PC-9 (cell line): ENCODE measurements around the gene SH3TC1. TPM values are rescaled to one million over a fixed set of nuclear protein-coding genes. Genes with fewer than 3 reads are reported as not detected.

ENCODE experiments used
- BruUV-seq: library from RNA; stranded (reverse); fragments of 400-500 nt; replicated peaks from 2 replicates; lab custom pipeline; 2021; lab: Mats Ljungman, UMichigan
- CTCF ChIA-PET: fragments of 300-600 bp; sonication (Branson Sonifier 250); formaldehyde crosslinking; loops from one replicate; lab custom pipeline; 2022; ENCODE audit warnings: antibody characterized with exemption; lab: Charles Lee
- POLR2A ChIA-PET: fragments of 300-600 bp; sonication (Branson Sonifier 250); formaldehyde crosslinking; loops from one replicate; lab custom pipeline; 2022; ENCODE audit warnings: antibody characterized with exemption; ENCODE audit not compliant: unreplicated experiment; lab: Charles Lee
- DNase-seq, 2 experiments: peaks; one replicate each; pipeline versions ENCODE4 v3.0.0 to v3.0.0-alpha.2; 2015 to 2022; ENCODE audit warnings: mixed read lengths in 1 of 2
- H2AFZ ChIP-seq: fragments of 200-600 bp; sonication (generic); 2 replicates; pipeline ENCODE4 v1.8.1; 2017; ENCODE audit warnings: antibody characterized with exemption
- H3F3A ChIP-seq: fragments of 200-600 bp; sonication (generic); 2 replicates; pipeline ENCODE4 v1.8.1; 2017; ENCODE audit warnings: antibody characterized with exemption, mild to moderate bottlenecking, low read depth; ENCODE audit not compliant: insufficient read depth
- H3K27ac ChIP-seq: fragments of 200-600 bp; sonication (generic); 2 replicates; pipeline ENCODE4 v1.6.1; 2016; ENCODE audit warnings: mixed run types
- H3K27me3 ChIP-seq: fragments of 200-600 bp; sonication (generic); 2 replicates; pipeline ENCODE4 v1.6.1; 2016; ENCODE audit warnings: low read depth, mixed run types; ENCODE audit not compliant: insufficient read depth
- H3K36me3 ChIP-seq: fragments of 200-600 bp; sonication (generic); 2 replicates; pipeline ENCODE4 v1.6.1; 2016; ENCODE audit warnings: low read depth, mixed run types
- H3K4me1 ChIP-seq: fragments of 200-600 bp; sonication (generic); replicated peaks from 2 replicates; pipeline ENCODE4 v1.6.1; 2016; ENCODE audit warnings: mixed run types; ENCODE audit not compliant: insufficient read depth
- H3K4me2 ChIP-seq: fragments of 200-600 bp; sonication (generic); 2 replicates; pipeline ENCODE4 v1.6.1; 2017; ENCODE audit warnings: mixed run types
- H3K4me3 ChIP-seq: fragments of 200-600 bp; sonication (generic); 2 replicates; pipeline ENCODE4 v1.6.1; 2016; ENCODE audit warnings: mixed run types
- H3K79me2 ChIP-seq: fragments of 200-600 bp; sonication (generic); 2 replicates; pipeline ENCODE4 v1.6.1; 2017; ENCODE audit warnings: low read depth, mixed run types
- H3K9me2 ChIP-seq: fragments of 200-600 bp; sonication (generic); 2 replicates; pipeline ENCODE4 v1.8.1; 2017; ENCODE audit warnings: mild to moderate bottlenecking; ENCODE audit not compliant: insufficient read depth
- H3K9me3 ChIP-seq: fragments of 200-600 bp; sonication (generic); 2 replicates; pipeline ENCODE4 v1.8.1; 2016; ENCODE audit warnings: low read depth; ENCODE audit not compliant: insufficient read depth
- H4K20me1 ChIP-seq: fragments of 200-600 bp; sonication (generic); 2 replicates; pipeline ENCODE4 v1.8.1; 2017; ENCODE audit not compliant: insufficient read depth
- EZH2 ChIP-seq: fragments of 200-600 bp; sonication (generic); IDR thresholded peaks from 2 replicates; pipeline ENCODE4 v1.8.0; 2017; ENCODE audit warnings: antibody characterized with exemption, low read depth
- intact Hi-C: fragments of 100-400 bp; cut with micrococcal nuclease; formaldehyde crosslinking; loops from one replicate; pipeline ENCODE4 v1.10.0; 2022; ENCODE audit not compliant: unreplicated experiment
- total RNA-seq: library from RNA; stranded (reverse); gene quantifications from 2 replicates; pipeline ENCODE4 v1.2.3, GENCODE V29; 2021
- TF ChIP-seq, protein P1 (sequence below): fragments of 200-600 bp; sonication (generic); conservative IDR thresholded peaks from 2 replicates; pipeline ENCODE4 v1.6.1; 2017; ENCODE audit warnings: mixed run types, antibody characterized with exemption, mild to moderate bottlenecking, moderate library complexity

Gene SH3TC1
- total RNA-seq, 1 experiment from 2014 or later = 5.2 TPM

DNA sequence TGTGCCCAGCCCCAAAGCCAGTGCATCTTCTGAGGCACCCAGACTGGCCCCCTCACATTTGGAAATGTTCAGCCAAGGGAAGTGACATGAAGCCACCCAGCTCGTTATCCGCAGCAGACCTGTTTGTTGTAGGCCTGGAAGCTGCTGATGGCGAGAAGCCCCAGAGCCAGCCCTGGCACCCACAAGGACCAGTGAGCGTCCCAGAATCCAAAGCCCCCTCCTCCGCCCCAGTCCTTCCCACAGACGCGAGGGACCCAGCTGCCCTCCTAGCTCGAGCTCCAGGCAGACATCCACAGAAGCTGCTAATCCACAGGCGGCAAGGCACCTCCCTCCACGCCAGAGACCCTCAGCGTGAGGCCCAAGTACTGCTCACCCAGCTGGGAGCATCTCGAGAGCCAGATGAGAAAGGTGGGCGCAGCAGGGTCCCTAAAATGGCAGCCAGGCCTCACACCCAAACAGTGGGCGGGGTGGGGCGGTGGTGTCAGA is 47.9 kb upstream of the SH3TC1 start:
- intact Hi-C loops = no loop called here
- Histone ChIP-seq H3K36me3 (no peaks in the 10 kb centered on the region), H4K20me1 (no peaks in the 10 kb centered on the region), H2AFZ (no peak overlapping the region), H3K9me3 (no peaks in the 10 kb centered on the region), H3K4me3 (no peak overlapping the region), H3K27me3 (no peaks in the 10 kb centered on the region), H3K9me2 (no peaks in the 10 kb centered on the region), H3K4me1 (no peaks in the 10 kb centered on the region), H3K79me2 (no peaks in the 10 kb centered on the region), H3K4me2 (no peak overlapping the region), H3K27ac (no peak overlapping the region), H3F3A (no peaks in the 10 kb centered on the region)
- DNase-seq = no peak
- POLR2A ChIA-PET = no interaction called here
- no peak for TF ChIP-seq EZH2
- TF ChIP-seq, protein P1, sequence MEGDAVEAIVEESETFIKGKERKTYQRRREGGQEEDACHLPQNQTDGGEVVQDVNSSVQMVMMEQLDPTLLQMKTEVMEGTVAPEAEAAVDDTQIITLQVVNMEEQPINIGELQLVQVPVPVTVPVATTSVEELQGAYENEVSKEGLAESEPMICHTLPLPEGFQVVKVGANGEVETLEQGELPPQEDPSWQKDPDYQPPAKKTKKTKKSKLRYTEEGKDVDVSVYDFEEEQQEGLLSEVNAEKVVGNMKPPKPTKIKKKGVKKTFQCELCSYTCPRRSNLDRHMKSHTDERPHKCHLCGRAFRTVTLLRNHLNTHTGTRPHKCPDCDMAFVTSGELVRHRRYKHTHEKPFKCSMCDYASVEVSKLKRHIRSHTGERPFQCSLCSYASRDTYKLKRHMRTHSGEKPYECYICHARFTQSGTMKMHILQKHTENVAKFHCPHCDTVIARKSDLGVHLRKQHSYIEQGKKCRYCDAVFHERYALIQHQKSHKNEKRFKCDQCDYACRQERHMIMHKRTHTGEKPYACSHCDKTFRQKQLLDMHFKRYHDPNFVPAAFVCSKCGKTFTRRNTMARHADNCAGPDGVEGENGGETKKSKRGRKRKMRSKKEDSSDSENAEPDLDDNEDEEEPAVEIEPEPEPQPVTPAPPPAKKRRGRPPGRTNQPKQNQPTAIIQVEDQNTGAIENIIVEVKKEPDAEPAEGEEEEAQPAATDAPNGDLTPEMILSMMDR = no peak
- no TSS peak for BruUV-seq
- CTCF ChIA-PET = interaction anchor here (0.6 kb wide), 1 partner anchor 74 kb away, joined by 3 read pairs; no protein-coding TSS in a partner anchor

DNA sequence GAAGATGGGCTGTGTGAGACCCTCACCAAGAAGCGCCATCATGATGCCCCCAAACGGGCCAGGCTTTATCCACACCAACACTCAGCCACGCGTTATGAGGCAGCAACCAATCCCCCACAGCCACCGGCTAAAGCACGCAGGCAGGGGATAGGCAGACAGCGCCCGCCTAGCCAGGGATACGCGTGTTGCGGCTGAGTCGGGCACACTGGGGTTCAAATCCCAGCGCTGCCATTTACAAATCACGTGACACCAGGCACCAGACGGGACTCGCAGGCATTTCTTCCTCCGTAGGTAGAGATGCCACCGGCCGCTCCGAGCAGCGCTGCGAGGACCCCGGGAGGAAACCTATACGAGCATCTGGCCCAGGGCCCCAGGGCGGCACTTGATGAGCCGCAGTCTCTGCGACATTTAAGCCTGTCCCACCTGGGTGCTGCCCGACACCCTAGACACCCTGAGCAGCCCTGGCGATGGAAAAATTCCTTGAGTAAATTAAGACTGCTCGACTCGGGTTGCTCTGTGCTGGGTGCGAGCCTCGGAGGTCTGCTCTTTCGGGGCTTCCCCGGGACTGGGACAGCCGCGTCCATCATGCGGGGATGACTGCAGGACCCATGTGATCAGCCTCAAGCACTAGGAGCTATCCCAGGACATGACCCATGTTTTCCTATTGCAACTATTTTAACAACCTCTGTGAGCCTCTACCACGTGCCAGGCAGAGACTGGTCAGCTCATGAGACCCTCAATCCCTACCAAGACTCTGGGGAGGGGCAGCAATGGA is 46.8 kb upstream of the SH3TC1 start:
- Histone ChIP-seq H3K9me3 (no peaks in the 10 kb centered on the region), H3K27me3 (no peaks in the 10 kb centered on the region), H3K4me1 (no peaks in the 10 kb centered on the region), H2AFZ (no peak overlapping the region), H3K4me3 (no peak overlapping the region), H3K36me3 (no peaks in the 10 kb centered on the region), H4K20me1 (no peaks in the 10 kb centered on the region), H3K27ac (no peak overlapping the region), H3F3A (no peaks in the 10 kb centered on the region), H3K4me2 (no peak overlapping the region), H3K9me2 (no peaks in the 10 kb centered on the region), H3K79me2 (no peaks in the 10 kb centered on the region)
- CTCF ChIA-PET = interaction anchor here (0.6 kb wide), 1 partner anchor 9 kb away, joined by 9 read pairs; no protein-coding TSS in a partner anchor
- intact Hi-C loops = no loop called here
- no peak for DNase-seq
- TF ChIP-seq EZH2 = no peak
- TF ChIP-seq, protein P1 = no peak
- no TSS peak for BruUV-seq
- POLR2A ChIA-PET = no interaction called here

DNA sequence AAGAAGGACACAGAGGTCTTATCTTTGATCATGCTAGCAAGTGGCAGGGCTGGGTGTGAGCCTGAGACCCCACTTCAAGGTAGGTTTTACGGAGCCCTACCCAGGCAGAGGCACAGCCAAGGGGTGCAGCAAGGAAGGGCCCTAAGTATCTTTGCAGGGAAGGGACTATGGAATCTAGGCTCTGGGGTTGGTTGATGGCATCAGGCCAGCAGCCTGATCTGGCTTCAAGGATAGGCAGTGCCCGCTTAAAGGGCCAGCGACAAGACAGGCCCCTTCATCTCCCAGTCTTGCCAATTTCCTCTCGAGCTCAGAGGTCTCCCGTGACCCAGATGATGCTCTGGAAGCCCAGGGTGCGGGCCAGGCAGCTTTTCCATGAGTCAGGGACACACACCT is 46.2 kb upstream of the SH3TC1 start:
- no peaks in the 10 kb centered on the region for H3K27me3 ChIP-seq
- intact Hi-C loops = no loop called here

More for the DNA sequence above, 46.2 kb upstream of the SH3TC1 start:
- CTCF ChIA-PET = interaction anchor here (0.6 kb wide), 1 partner anchor 10 kb away, joined by 9 read pairs; no protein-coding TSS in a partner anchor
- H3K4me2 ChIP-seq = no peak overlapping the region
- H3K36me3 ChIP-seq = no peaks in the 10 kb centered on the region
- H4K20me1 ChIP-seq = no peaks in the 10 kb centered on the region
- no peaks in the 10 kb centered on the region for H3K9me3 ChIP-seq
- no peaks in the 10 kb centered on the region for H3K4me1 ChIP-seq
- no peaks in the 10 kb centered on the region for H3K9me2 ChIP-seq
- H3K79me2 ChIP-seq = no peaks in the 10 kb centered on the region
- no TSS peak for BruUV-seq
- TF ChIP-seq EZH2 = no peak
- TF ChIP-seq, protein P1 = no peak
- DNase-seq = no peak
- H3K4me3 ChIP-seq = no peak overlapping the region
- no peak overlapping the region for H2AFZ ChIP-seq
- no peak overlapping the region for H3K27ac ChIP-seq
- H3F3A ChIP-seq = no peaks in the 10 kb centered on the region
- POLR2A ChIA-PET = no interaction called here
